ENCODE measurements around the gene PDLIM7.

The PDLIM7 gene

DNA sequence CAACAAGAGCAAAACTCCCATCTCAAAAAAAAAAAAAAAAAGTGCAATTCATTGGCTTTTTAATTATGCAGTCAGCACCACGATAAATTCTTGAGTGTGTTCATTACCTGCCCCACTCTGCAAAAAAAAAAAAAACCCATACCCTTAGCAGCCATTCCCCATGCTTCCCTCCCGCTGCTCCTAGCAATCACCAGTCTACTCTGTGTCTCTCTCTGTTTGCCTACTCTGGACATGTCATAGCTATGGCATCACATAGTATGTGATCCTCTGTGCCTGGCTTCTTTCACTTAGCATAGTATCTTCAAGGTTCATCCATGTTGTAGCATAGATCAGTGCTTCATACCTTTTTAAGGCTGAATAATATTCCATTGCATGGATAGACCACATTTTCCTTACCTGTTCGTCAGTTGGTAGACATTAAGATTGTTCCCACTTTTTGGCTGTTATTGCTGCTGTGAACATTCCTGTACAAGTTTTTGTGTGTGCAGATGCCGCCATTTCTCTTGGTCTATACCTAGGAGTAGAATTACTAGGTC, 57.8 kb downstream of the PDLIM7 start:
- TF ChIP-seq, protein P1, sequence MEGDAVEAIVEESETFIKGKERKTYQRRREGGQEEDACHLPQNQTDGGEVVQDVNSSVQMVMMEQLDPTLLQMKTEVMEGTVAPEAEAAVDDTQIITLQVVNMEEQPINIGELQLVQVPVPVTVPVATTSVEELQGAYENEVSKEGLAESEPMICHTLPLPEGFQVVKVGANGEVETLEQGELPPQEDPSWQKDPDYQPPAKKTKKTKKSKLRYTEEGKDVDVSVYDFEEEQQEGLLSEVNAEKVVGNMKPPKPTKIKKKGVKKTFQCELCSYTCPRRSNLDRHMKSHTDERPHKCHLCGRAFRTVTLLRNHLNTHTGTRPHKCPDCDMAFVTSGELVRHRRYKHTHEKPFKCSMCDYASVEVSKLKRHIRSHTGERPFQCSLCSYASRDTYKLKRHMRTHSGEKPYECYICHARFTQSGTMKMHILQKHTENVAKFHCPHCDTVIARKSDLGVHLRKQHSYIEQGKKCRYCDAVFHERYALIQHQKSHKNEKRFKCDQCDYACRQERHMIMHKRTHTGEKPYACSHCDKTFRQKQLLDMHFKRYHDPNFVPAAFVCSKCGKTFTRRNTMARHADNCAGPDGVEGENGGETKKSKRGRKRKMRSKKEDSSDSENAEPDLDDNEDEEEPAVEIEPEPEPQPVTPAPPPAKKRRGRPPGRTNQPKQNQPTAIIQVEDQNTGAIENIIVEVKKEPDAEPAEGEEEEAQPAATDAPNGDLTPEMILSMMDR (IDR thresholded peaks at IDR 0.05): no peak
- no peak for DNase-seq (ENCODE audit: low spot score)
- H3K4me3 ChIP-seq: no peak overlapping the region
- H3K27ac ChIP-seq: no peak overlapping the region

DNA sequence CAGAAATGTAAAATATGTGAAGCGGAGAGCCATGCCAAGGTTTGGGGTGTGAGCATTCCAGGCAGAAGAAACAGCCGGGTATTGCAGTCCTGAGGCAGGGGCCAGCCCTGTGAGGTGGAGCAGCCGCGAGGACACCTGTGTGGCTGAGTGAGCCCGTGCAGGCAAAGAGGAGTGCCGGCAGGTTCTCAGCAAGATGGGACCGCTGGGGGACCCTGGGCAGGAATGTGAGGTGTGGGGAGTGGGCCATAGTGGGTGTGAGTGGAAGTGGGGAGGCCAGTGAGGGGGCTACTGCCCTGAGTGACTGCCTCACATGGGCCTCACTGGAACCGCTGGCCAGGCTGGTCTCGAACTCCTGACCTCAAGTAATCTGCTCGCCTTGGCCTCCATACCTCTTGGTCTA, 58.9 kb downstream of the PDLIM7 start:
- TF ChIP-seq, protein P1 (IDR thresholded peaks at IDR 0.05): no peak
- H3K27ac ChIP-seq: no peak overlapping the region
- no peak overlapping the region for H3K4me3 ChIP-seq
- no peak for DNase-seq (ENCODE audit: low spot score)

DNA sequence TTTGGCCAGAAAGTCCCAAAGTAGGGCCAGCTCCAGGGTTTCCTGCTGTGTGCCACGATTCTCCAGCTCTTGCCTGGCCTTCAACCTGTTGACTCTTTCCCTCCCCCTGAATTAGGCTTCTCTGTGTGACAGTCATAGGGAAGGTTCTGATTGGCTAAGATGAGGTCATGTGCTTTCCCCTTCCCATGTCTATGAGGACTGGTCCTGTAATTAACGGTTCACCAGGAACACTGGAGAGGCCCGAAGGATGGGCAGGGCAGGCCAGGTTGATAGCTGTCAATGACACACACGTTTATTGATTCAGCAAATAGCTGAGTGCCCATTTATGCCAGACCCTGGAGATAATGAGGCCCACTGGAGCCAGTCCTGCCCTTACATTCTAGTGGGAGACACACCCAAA, 59.8 kb downstream of the PDLIM7 start:
- TF ChIP-seq, protein P1 (IDR thresholded peaks at IDR 0.05): no peak
- Histone ChIP-seq H3K4me3 (no peak overlapping the region), H3K27ac (no peak overlapping the region)
- DNase-seq (ENCODE audit: low spot score): no peak

DNA sequence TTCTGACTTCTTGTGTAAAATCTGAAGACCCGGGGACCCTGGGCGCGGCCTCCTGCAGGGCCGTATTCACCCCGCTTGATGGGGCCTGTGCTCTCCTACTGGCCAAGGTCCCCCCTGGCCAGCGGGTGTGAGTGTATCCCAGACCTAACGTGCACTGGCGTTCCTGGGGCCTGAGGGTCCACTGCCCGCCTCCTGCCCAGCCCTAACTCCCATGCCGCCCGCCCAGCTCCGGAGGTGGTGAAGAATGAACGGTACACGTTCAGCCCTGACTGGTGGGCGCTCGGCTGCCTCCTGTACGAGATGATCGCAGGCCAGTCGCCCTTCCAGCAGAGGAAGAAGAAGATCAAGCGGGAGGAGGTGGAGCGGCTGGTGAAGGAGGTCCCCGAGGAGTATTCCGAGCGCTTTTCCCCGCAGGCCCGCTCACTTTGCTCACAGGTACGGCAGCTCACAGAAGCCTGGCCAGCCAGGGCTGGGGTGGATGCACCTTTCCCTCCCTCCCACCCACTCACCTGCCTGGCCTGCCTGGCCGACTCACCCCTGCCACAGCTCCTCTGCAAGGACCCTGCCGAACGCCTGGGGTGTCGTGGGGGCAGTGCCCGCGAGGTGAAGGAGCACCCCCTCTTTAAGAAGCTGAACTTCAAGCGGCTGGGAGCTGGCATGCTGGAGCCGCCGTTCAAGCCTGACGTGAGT, 61.4 kb downstream of the PDLIM7 start:
- DNase-seq (ENCODE audit: low spot score): no peak
- Histone ChIP-seq H3K27ac (no peak overlapping the region), H3K4me3 (no peak overlapping the region)
- TF ChIP-seq, protein P1 (IDR thresholded peaks at IDR 0.05): no peak

DNA sequence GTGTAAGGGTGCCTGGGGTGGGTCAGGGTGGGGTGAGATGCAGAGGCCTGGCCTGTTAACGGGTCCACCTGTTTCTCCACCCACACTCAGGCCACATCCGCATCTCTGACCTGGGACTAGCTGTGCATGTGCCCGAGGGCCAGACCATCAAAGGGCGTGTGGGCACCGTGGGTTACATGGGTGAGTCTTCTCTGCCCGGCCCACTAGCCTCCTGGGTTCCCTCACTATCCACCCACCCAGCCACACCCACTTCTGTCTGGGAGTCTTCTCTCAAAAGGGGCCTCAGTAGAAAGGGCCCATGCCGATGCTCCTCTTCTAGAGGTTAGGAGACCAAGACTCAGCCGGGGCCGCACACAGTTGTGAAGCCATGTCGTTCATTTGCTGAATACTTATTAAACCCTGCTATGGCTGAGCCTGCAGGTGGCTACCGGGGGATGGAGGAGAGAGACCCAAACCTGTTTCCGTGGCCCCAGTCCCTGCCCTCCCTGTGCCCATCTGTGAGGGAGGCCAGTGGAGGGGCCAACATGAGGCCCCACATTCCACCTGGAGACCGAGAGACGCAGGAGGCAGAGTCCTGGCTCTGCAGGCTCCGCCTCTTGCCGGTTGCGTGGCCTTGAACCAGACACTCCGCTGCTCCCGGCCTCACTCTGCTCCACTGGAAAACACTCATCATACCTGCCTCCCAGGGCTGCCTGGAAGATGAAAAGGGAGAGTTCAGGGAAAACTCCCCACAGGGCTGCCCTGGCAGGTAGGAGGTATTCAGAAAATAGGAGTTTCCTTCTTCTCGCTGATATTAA, 62.3 kb downstream of the PDLIM7 start:
- TF ChIP-seq, protein P1 (IDR thresholded peaks at IDR 0.05): no peak
- H3K4me3 ChIP-seq: no peak overlapping the region
- no peak for DNase-seq (ENCODE audit: low spot score)
- no peak overlapping the region for H3K27ac ChIP-seq

DNA sequence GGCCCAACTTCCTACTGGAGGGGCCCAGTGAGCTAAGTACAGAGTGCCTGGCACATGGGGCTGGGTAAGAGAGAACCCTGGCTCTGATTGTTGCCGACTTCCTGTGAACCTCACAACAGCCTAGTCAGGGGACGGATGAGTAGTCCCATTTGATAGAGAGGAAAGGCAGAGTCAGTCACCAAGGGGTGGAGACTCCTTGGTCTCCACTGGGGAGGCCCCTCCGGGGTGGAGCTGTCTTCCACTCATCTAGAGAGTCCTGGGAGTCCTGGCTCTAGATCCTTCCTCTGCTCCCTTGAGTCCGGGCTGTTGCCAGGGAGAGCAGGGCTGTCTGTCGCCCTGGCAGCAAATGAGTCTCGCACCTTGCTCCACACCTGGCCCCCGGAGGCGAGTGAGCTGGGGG, 63.0 kb downstream of the PDLIM7 start:
- TF ChIP-seq, protein P1 (IDR thresholded peaks at IDR 0.05): no peak
- Histone ChIP-seq H3K27ac (no peak overlapping the region), H3K4me3 (no peak overlapping the region)
- DNase-seq (ENCODE audit: low spot score): no peak

All from coronary artery (tissue), 2 donors.